ENCODE results near the gene AHCYL2. TPM values are rescaled to one million over a fixed set of nuclear protein-coding genes. Genes with fewer than 3 reads are reported as not detected.
A peak's percentile ranks its signal among the peaks of the same experiment; 100 is the strongest.

AHCYL2 gene
- total and polyA plus RNA-seq, 8 donors: 5.1 to 16.8 (median 13.3) TPM

DNA sequence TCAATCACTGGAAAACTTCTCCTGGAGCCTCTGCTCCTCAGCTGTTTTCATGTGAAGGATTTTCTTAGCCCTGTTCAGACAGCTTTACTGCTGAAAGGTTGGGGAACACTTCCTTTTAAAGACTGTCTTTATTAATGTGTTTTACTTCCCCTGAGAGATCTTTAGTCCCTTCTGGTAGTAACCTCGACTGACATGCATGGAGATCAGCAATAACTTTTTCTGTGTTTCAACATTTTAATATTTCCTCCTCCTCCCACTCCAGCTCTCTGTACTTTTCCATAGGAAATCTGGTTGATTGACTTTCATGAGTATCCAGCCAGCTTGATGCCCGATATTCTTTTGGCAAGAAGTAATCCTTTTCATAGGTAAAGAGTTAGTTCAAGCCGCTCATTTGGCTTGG lies 146.7 kb downstream of the AHCYL2 start:
- no peak overlapping the region for H3K4me3 ChIP-seq

DNA sequence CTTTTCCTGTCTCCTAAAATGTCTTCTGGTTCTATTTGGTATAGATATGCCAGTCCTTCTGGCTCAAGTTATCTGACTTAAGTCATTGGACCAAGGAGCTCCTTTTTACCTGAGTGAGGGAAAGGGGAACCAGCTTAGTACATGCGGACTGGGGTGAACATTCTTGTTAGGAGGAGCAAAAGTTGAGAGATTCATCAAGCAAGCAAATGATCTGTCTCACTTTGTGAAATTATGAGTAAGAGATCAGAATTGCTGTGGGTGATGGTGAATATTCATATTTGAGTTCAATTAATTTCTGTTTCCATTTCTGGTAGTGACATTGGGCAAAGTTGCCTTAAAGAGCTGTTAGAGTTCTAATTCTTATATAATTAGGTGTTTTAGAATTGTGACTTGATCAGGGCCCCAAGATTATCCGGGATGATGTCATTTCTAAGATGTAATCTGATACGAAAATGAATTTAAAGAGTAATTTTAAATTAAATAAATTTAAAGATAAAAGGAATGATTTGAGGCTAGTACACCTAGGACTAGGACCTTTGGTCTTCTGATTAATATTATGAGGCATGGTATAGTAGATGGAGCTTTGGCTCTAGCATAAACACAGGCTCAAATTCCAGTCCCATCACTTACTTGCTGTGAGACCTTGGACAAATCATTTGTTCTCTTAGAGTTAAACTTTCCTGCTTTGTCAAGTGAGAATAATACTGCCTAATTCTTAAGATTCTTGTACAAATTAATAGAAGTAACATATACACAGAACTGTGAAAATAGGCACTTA lies 149.0 kb downstream of the AHCYL2 start:
- H3K36me3 ChIP-seq: no peaks in the 10 kb centered on the region
- no peak overlapping the region for H3K27ac ChIP-seq
- 84 to 94% methylated on average over 3 of the region's 3 CpGs for WGBS, 2 donors
- peaks cover 0 to 5% (median 0%) of the 10 kb centered on the region in 3 donors for H3K4me1 ChIP-seq
- no peaks in the 10 kb centered on the region for H3K27me3 ChIP-seq
- H3K4me3 ChIP-seq: no peak overlapping the region
- H3K9me3 ChIP-seq: no peaks in the 10 kb centered on the region
- TF ChIP-seq, protein P1, sequence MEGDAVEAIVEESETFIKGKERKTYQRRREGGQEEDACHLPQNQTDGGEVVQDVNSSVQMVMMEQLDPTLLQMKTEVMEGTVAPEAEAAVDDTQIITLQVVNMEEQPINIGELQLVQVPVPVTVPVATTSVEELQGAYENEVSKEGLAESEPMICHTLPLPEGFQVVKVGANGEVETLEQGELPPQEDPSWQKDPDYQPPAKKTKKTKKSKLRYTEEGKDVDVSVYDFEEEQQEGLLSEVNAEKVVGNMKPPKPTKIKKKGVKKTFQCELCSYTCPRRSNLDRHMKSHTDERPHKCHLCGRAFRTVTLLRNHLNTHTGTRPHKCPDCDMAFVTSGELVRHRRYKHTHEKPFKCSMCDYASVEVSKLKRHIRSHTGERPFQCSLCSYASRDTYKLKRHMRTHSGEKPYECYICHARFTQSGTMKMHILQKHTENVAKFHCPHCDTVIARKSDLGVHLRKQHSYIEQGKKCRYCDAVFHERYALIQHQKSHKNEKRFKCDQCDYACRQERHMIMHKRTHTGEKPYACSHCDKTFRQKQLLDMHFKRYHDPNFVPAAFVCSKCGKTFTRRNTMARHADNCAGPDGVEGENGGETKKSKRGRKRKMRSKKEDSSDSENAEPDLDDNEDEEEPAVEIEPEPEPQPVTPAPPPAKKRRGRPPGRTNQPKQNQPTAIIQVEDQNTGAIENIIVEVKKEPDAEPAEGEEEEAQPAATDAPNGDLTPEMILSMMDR (IDR thresholded peaks at IDR 0.05): no peak
- no peak for DNase-seq
- ATAC-seq: no peak
- intact Hi-C loops (cut with DNase I): no loop called here
- FAIRE-seq: no peak

More for the DNA sequence above, 146.7 kb downstream of the AHCYL2 start:
- TF ChIP-seq, protein P1 (IDR thresholded peaks at IDR 0.05): no peak
- DNase-seq: no peak
- Histone ChIP-seq H3K36me3 (no peaks in the 10 kb centered on the region), H3K27ac (no peak overlapping the region), H3K27me3 (no peaks in the 10 kb centered on the region), H3K9me3 (no peaks in the 10 kb centered on the region), H3K4me1 (peaks cover 0 to 15% (median 11%) of the 10 kb centered on the region in 3 donors)
- no peak for ATAC-seq
- intact Hi-C loops (cut with DNase I): no loop called here
- 70 to 85% methylated on average over 3 of the region's 3 CpGs for WGBS, 2 donors
- no peak for FAIRE-seq

DNA sequence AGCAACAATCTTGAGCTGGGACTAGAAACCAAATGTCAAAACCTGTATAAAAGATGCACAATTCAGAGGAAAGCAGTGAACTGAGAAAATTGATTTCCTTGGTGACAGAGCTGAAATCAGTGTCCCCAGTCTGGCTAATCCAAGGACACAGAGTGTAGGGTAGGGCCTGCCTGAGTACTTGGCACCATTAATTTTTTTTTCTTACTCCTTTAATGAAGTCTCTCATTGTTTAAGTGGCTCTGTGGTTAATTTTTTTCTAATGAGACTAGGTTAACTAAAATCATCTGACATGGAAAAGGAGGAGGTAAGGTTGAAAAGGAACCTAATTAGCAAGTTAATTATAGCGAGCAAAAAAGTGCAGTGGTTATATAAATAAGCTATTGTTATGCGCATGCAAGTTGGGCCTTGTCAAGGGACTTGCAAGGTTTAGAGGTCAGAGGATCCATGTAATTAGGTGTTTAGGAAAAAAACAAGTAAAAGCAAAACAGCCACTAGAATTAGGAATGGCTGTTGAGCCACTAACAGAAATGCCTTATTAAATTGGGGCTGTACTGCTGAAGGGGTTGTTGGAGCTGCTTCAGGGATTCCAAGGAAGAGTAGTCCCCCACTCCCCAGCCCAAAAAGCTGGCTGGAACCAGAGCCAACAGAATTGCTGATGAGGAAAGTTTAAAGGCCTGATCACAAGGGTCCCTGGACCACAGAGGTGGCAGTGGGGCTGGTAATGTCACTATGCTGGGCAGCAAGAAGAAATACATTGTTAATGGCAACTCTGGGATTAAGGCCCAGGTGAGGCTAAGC lies 150.5 kb downstream of the AHCYL2 start:
- Histone ChIP-seq H3K36me3 (no peaks in the 10 kb centered on the region), H3K4me1 (peaks cover 0 to 5% (median 0%) of the 10 kb centered on the region in 3 donors), H3K9me3 (no peaks in the 10 kb centered on the region), H3K27me3 (no peaks in the 10 kb centered on the region), H3K27ac (peak overlapping the region in 2 of 4 donors; percentile 17 to 38), H3K4me3 (no peak overlapping the region)
- FAIRE-seq (no peak), ATAC-seq (peak in 3 of 4 donors; percentile 61 to 74 (median 72)), DNase-seq (no peak)
- TF ChIP-seq, protein P1 (IDR thresholded peaks at IDR 0.05): no peak
- intact Hi-C loops (cut with DNase I): no loop called here
- WGBS, 2 donors: 62 to 67% methylated on average over 2 of the region's 2 CpGs

DNA sequence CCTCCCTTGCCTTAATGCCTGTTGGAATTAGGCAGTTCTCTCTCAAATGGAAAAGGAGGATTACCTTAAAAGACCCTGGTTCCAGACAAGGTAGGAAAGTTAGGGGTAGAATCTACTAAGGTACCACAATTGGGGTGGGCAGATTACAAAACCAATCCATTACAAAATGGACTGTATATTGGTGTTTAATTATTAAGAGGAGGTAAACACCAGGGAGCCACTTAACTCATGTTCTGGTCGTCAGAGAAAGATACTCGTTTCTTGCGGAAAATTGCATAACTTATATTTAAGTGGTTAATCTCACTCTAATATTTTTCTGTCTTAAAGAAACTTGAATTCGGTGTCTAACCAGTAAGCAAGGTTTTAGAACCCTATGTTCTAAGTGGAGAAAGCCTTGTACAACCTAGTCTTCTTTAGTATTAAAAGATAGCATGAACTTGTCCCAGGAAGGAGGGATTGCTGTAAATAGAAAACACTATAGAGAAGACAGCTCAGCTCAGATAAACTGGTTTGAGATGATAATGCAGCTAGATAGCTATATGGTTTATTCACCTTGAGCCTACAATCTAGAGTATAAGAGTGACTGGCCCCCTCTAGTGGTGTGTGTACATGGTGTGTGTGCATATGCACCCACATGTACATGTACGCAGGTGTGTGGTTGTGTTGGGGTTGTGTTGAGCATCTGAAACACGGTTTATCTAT lies 151.4 kb downstream of the AHCYL2 start:
- Histone ChIP-seq H3K27me3 (no peaks in the 10 kb centered on the region), H3K9me3 (no peaks in the 10 kb centered on the region), H3K36me3 (peaks cover 0 to 3% (median 0%) of the 10 kb centered on the region in 3 donors), H3K4me3 (no peak overlapping the region), H3K27ac (no peak overlapping the region), H3K4me1 (peaks cover 0 to 5% (median 0%) of the 10 kb centered on the region in 3 donors)
- intact Hi-C loops (cut with DNase I): no loop called here
- TF ChIP-seq, protein P1 (IDR thresholded peaks at IDR 0.05): peak; percentile 25 to 50 (median 38)
- WGBS, 2 donors: 45 to 48% methylated on average over 6 of the region's 6 CpGs
- FAIRE-seq: no peak
- peak; percentile 79 to 87 (median 83) for ATAC-seq
- DNase-seq: peak in 2 of 6 donors; percentile 35 to 39
